GM10266 (cell line): ENCODE data around the gene TNFRSF14.

Experiments
- DNase-seq: peaks from one replicate; pipeline ENCODE4 v3.0.0; 2012; ENCODE audit errors: extremely low spot score
- TF ChIP-seq, protein P1 (sequence below): IDR thresholded peaks from 2 replicates; pipeline ENCODE4 v1.5.1; 2012; ENCODE audit warnings: mild to moderate bottlenecking, low read depth; ENCODE audit not compliant: control insufficient read depth, insufficient read depth; ENCODE audit errors: missing control alignments

The TNFRSF14 gene

DNA sequence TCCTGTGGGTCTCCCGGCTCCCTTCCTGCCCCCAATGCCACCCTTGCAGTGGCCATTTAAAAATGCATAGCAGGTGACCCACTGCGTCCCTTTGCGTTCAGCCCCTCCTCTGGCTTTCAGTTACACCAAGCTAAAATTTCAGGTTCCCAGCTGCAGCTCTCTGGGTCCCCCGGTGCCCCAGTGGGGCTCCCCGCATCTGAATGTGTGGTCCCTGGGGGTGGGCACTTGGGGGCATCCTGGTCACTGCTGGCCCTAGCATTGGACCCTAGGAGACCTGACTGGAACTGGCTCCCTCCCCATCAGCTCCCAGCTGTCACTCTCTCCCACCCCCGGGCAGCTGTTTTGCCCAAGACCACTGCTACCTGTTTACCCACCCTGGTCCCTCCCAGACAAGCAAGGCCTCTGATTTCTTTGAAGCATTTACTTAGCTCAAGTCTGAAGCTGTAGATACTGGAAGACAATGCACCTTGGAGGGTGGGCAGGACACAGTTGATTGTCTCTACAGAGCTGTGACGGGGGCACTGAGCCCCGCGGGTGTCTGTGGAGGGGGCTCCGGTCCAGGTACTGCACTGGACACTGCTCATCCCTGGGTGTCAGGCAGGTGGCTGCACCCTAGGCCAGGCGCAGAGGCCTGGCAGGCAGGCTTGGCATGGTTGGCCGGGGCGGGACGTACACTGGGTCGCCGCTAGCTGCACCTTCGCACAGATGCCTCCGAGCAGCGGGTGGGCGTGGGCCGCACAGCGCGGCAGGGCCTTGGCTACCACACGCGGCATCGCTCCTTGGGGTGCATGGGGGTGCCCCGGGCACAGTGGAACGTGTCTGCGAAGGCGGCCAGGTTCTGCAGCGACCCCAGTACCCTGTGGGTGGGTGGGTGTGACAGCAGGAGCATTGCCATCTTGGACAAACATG lies 34.3 kb downstream of the TNFRSF14 start:
- DNase-seq, result no peak
- TF ChIP-seq, protein P1, sequence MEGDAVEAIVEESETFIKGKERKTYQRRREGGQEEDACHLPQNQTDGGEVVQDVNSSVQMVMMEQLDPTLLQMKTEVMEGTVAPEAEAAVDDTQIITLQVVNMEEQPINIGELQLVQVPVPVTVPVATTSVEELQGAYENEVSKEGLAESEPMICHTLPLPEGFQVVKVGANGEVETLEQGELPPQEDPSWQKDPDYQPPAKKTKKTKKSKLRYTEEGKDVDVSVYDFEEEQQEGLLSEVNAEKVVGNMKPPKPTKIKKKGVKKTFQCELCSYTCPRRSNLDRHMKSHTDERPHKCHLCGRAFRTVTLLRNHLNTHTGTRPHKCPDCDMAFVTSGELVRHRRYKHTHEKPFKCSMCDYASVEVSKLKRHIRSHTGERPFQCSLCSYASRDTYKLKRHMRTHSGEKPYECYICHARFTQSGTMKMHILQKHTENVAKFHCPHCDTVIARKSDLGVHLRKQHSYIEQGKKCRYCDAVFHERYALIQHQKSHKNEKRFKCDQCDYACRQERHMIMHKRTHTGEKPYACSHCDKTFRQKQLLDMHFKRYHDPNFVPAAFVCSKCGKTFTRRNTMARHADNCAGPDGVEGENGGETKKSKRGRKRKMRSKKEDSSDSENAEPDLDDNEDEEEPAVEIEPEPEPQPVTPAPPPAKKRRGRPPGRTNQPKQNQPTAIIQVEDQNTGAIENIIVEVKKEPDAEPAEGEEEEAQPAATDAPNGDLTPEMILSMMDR, result no peak

DNA sequence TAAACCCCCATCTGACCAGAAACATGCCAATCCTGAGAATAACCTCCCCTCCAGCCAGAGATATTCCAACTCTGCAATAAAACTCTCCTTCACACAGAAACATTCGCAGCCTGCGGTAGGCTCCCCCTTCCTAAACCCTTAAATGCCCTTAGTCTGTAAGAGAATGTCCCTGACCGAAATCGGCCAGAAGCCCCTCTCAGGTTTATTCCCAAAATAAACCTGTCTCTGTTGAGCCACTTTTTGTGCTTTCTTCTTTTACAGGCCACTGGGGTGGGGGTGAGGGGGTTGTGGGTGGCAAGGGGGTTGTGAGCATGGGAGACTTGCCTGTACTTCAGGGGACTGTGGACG lies 35.0 kb downstream of the TNFRSF14 start:
- DNase-seq, result no peak
- TF ChIP-seq, protein P1, result no peak

DNA sequence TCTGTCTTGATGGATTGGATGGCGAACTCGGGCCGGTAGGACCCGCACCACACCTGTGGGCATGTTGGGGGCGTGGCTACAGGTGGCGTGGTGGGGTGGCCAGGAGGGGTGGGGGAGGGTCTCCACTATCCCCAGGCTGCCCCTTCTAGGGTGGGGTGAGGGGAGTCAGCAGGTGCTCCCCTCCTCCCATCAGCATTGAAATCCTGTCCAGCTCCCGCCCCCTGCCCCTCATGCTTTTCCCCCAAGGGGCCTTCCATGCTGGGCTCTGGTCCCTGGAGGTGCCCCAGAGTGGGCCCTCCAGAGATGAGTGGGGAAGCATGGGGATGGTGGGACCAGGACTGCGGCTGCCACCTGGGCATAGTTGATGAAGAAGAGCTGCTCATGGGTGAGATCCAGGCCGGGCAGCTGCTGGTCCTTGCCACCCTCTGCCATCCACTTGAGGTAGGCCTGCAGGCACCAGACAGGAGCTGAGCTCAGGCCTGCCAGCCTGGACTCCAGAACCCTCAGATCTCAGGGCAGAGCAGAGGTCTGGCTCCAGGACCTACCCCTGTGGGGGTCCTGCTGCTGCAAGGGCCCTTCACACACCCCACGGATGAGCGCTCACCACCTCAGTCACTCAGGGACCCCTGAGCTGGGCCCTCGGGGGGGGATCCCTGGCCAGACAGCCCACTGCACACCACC lies 35.5 kb downstream of the TNFRSF14 start:
- no peak for DNase-seq
- TF ChIP-seq, protein P1, result no peak

DNA sequence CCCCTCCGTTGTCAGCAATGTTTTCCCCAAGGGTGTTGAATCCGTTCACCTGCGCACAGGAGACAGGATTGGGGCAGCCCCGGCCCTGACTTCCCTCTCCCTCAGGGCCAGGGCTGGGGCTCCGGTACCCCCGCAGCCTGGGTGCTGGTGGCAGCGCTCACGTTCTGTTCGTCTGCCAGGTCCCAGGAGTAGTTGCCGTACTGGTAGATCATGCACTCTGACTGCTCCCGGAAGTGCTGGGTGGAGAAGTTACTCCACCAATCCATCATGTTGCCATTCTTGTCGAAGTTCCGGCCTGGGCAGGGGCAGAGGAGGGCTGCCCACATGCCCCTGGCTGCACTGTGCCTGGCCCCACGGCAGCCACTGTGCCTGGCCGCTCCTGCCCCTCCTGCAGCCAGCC lies 36.5 kb downstream of the TNFRSF14 start:
- TF ChIP-seq, protein P1, result no peak
- DNase-seq, result no peak

DNA sequence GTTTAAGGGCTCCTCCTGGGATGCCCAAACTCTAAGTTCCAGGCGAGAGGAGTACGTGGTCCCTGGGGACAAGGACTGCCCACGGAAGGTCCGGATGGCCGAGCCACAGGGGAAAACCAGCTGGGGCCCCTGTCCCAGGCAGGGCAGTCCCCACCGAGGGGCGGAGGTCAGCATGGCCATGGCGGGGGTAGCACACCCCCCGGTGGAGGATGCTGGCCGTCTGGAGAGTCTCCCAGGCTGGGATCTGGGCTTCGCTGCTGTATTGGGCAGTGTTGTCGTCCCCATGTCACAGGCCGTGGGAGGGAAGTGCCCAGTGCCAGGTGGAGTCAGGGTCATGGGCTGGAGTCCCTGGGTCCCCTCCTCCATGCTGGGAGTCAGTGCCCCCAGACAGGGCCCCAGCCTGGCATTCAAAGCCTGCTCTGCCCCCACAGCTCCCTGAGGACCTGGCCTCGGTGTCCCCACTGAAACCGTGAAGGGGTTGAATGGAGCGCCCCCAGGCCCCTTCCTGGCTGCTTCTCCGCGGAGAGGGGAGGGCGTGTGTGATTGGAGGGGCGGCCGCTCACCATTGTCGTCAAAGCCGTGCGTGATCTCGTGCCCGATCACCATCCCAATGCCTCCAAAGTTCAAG lies 37.2 kb downstream of the TNFRSF14 start:
- no peak for DNase-seq

DNA sequence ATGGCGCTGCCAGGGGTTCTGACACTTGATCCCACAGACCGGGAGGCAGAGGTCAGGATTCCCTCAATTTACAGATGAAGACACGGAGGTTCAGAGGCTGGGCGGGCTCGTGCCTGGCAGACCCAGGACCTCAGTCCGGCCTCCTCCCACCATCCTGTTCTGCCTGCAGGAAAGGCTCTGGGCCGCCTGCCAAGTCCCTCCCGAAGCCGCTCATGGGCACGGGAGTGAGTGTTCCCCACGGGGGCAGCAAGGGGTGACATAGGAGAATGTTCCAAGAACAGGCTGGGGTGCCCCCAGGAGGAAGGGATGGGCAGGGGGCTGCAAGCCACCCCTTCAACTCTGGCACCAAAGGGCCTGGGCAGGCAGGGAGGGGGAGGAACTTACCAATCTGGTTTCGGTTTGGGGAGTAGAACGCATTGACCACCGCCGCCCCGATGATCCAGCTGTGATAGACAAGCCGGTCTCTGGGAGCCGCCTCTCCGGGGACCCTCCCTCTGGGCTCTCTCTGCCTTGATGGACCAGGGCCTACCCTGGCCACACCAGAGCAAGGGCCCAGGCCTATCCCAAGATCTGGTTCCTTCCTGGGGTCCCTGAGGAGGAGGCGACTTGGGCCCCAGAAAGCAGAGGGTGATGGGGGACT lies 38.0 kb downstream of the TNFRSF14 start:
- TF ChIP-seq, protein P1, result no peak
- DNase-seq, result no peak

More for the DNA sequence above, 37.2 kb downstream of the TNFRSF14 start:
- TF ChIP-seq, protein P1, result no peak

DNA sequence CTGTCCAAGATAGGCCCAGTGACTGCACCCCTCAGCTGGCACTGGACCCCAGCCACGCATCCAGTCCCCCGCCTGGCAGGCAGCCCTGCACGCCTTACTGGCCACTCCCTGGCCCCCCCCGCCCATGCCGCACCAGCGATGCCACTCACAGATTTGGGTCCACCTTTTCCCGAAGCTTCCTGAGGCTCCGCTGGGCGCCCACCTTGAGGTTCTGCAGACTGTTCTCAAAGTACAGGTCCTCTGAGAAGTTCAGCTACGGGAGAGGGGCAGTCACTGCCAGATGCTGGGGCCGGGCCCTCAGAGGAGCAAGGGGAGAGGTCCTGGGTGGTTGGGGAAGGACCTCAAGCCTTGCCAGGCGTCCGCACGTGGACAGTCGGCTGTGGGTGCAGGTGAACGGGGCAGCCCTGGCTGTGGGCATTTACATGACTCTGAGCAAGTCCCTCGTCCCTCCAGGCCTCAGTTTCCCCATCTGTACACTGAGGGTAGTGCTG lies 38.5 kb downstream of the TNFRSF14 start:
- TF ChIP-seq, protein P1, result no peak
- DNase-seq, result no peak
